HepG2 (cell line): Measurements from ENCODE around the gene RAB40C. TPM values are rescaled to one million over a fixed set of nuclear protein-coding genes. Genes with fewer than 3 reads are reported as not detected.
A peak's percentile ranks its signal among the peaks of the same experiment; 100 is the strongest.

Experiments used
- ATAC-seq: fragments of 200-7000 bp; cut with Tn5 transposase; 3 replicates; pipeline ENCODE4 v1.9.1; 2020; ENCODE audit warnings: mild to moderate bottlenecking, moderate library complexity
- BruUV-seq: library from RNA; stranded (reverse); fragments of 400-500 nt; replicated peaks from 2 replicates; lab custom pipeline; 2021; lab: Mats Ljungman, UMichigan
- CTCF ChIA-PET: fragments of 300-600 bp; formaldehyde crosslinking; extraction: SDS; loops from one replicate; lab custom pipeline; 2021; ENCODE audit warnings: low total read pairs, inconsistent platforms, low intra/inter-chr PET ratio; lab: Yijun Ruan, JAX
- POLR2A ChIA-PET: fragments of 350-600 bp; sonication (Branson Sonifier 250); formaldehyde crosslinking; loops from one replicate; lab custom pipeline; 2020; ENCODE audit warnings: antibody characterized with exemption, inconsistent platforms; lab: Yijun Ruan, JAX
- DNase-seq: peaks from one replicate; pipeline ENCODE4 v3.0.0-alpha.2; 2015; ENCODE audit warnings: low spot score
- FAIRE-seq: peaks from 3 replicates; lab custom pipeline; 2011; peaks lifted over from hg19 to GRCh38; lab: Jason Lieb, UNC
- H2AFZ ChIP-seq: one replicate; pipeline ENCODE4 v1.6.1; 2011; ENCODE audit warnings: low read length, inconsistent platforms
- H3K27ac ChIP-seq: fragments of 300-600 bp; 3 replicates; pipeline ENCODE4 v1.8.0; 2011; ENCODE audit warnings: mixed run types, mild to moderate bottlenecking, mixed read lengths, low read length, inconsistent platforms; ENCODE audit not compliant: insufficient read depth; ENCODE audit errors: extremely low read length
- H3K27me3 ChIP-seq, 2 experiments: fragments of 200-600 bp in 1 of 2; 2 replicates in 1 of 2; 3 replicates in 1 of 2; pipeline versions ENCODE4 v1.6.0 to v1.8.0; 2011; ENCODE audit warnings: low read length in 2 of 2, mild to moderate bottlenecking in 2 of 2, moderate library complexity in 2 of 2, inconsistent platforms in 1 of 2; ENCODE audit not compliant: insufficient read depth in 2 of 2, control insufficient read depth in 1 of 2
- H3K36me3 ChIP-seq, 2 experiments: fragments of 200-600 bp in 1 of 2; replicated peaks in 1 of 2; 2 replicates in 1 of 2; 3 replicates in 1 of 2; pipeline versions ENCODE4 v1.5.1 to v1.8.0; 2011; ENCODE audit warnings: low read length in 2 of 2, inconsistent platforms in 1 of 2; ENCODE audit not compliant: insufficient read depth in 2 of 2, control insufficient read depth in 1 of 2
- H3K4me1 ChIP-seq: 2 replicates; pipeline ENCODE4 v1.5.1; 2012; ENCODE audit warnings: low read length, inconsistent platforms; ENCODE audit not compliant: insufficient read depth
- H3K4me2 ChIP-seq: 2 replicates; pipeline ENCODE4 v1.6.0; 2011; ENCODE audit warnings: low read depth, low read length, inconsistent platforms
- H3K4me3 ChIP-seq, 3 experiments: fragments of 200-600 bp in 1 of 3; sonication (generic), shearing (Covaris generic) in 1 of 3; replicated peaks in 1 of 3; 2 replicates each; pipeline ENCODE4 v1.5.1; 2011 to 2016; ENCODE audit warnings: low read length in 3 of 3, inconsistent platforms in 2 of 3, low read depth in 2 of 3, mild to moderate bottlenecking in 2 of 3, control low read depth in 1 of 3, mixed read lengths in 1 of 3; ENCODE audit not compliant: insufficient read depth in 1 of 3
- H3K79me2 ChIP-seq: one replicate; pipeline ENCODE4 v1.6.1; 2011; ENCODE audit warnings: low read length, inconsistent platforms; ENCODE audit not compliant: insufficient read depth
- H3K9ac ChIP-seq: 2 replicates; pipeline ENCODE4 v1.6.0; 2011; ENCODE audit warnings: mild to moderate bottlenecking, low read depth, low read length, inconsistent platforms; ENCODE audit not compliant: insufficient read depth
- H3K9me3 ChIP-seq: 2 replicates; pipeline ENCODE4 v1.5.1; 2012; ENCODE audit warnings: mild to moderate bottlenecking, low read length
- H4K20me1 ChIP-seq: 2 replicates; pipeline ENCODE4 v1.6.0; 2011; ENCODE audit warnings: inconsistent platforms, mild to moderate bottlenecking, low read length, moderate library complexity; ENCODE audit not compliant: insufficient read depth
- ATF1 ChIP-seq: IDR thresholded peaks from 2 replicates; pipeline ENCODE4 v1.6.1; 2016; ENCODE audit warnings: mild to moderate bottlenecking, control low read depth
- GATAD2A ChIP-seq: IDR thresholded peaks from 2 replicates; pipeline ENCODE4 v1.6.1; 2016
- JUNB ChIP-seq: sonication (generic); formaldehyde crosslinking; IDR thresholded peaks from 2 replicates; pipeline ENCODE4 v1.8.0; 2022; ENCODE audit warnings: missing genetic modification reagents, mild to moderate bottlenecking, borderline replicate concordance
- KDM3A ChIP-seq: IDR thresholded peaks from 2 replicates; pipeline ENCODE4 v1.6.1; 2018; ENCODE audit warnings: low read depth, missing compliant biosample characterization
- NCOR1 ChIP-seq: fragments of 200-600 bp; sonication (generic); IDR thresholded peaks from 2 replicates; pipeline ENCODE4 v1.7.0; 2017; ENCODE audit warnings: antibody characterized with exemption, low read length, borderline replicate concordance
- PBX3 ChIP-seq: sonication (generic); formaldehyde crosslinking; IDR thresholded peaks from 2 replicates; pipeline ENCODE4 v1.8.1; 2023; ENCODE audit warnings: missing genetic modification reagents, inconsistent platforms, borderline replicate concordance
- SIN3B ChIP-seq: fragments of 150-350 bp; IDR thresholded peaks from 2 replicates; pipeline ENCODE4 v1.6.1; 2014; ENCODE audit warnings: low read length
- SRSF1 ChIP-seq: fragments of 200-400 bp; formaldehyde crosslinking; optimal IDR thresholded peaks from 2 replicates; pipeline ENCODE3; 2017; ENCODE audit warnings: mild to moderate bottlenecking, low read depth, low read length, moderate library complexity
- SSRP1 ChIP-seq: IDR thresholded peaks from 2 replicates; pipeline ENCODE4 v1.6.1; 2016; ENCODE audit warnings: control low read depth
- TFAP4 ChIP-seq: sonication (generic); IDR thresholded peaks from 2 replicates; pipeline ENCODE4 v1.6.1; 2016; ENCODE audit warnings: low read depth, borderline replicate concordance
- ZNF251 ChIP-seq: sonication (generic); formaldehyde crosslinking; IDR thresholded peaks from 2 replicates; pipeline ENCODE4 v1.9.0; 2021; ENCODE audit warnings: mild to moderate bottlenecking, missing genetic modification reagents
- ZNF30 ChIP-seq: sonication (generic); formaldehyde crosslinking; IDR thresholded peaks from 2 replicates; pipeline ENCODE4 v1.5.0; 2020; ENCODE audit warnings: mild to moderate bottlenecking, missing genetic modification reagents
- ZNF317 ChIP-seq: sonication (generic); formaldehyde crosslinking; IDR thresholded peaks from 2 replicates; pipeline ENCODE4 v1.5.0; 2020; ENCODE audit warnings: mild to moderate bottlenecking, missing genetic modification reagents
- ZNF33A ChIP-seq: sonication (generic); formaldehyde crosslinking; IDR thresholded peaks from 2 replicates; pipeline ENCODE4 v1.5.1; 2020; ENCODE audit warnings: missing genetic modification reagents, mild to moderate bottlenecking, moderate library complexity, borderline replicate concordance
- WGBS: methylation state at CpG from one replicate; pipeline ENCODE4 v1.1.6; 2017; ENCODE audit warnings: low lambda C conversion rate; 5-methylcytosine and 5-hydroxymethylcytosine counted together
- in situ Hi-C: cut with HindIII; loops from 2 replicates; pipeline ENCODE4 v1.10.0; 2017; ENCODE audit warnings: low pct_unique_long_range_greater_than_20kb; ENCODE audit not compliant: extremely low pct_ligation_motif_present
- intact Hi-C: fragments of 100-400 bp; cut with micrococcal nuclease; formaldehyde crosslinking; loops from one replicate; pipeline ENCODE4 v1.10.0; 2022; ENCODE audit not compliant: unreplicated experiment
- polyA plus RNA-seq, 8 experiments: library from polyadenylated mRNA; depleted of rRNA in 3 of 8; stranded (reverse) in 7 of 8; unstranded in 1 of 8; fragments of >200 nt; fragmentation: Illumina TruSeq in 4 of 8; extraction: Trizol in 4 of 8; gene quantifications; 2 replicates each; pipeline versions ENCODE4 v1.2.1 to v1.2.3, GENCODE V29; 2011 to 2016; ENCODE audit warnings: low read depth in 4 of 8, missing spikeins in 1 of 8, mixed read lengths in 1 of 8; ENCODE audit not compliant: insufficient read depth in 1 of 8
- total RNA-seq, 5 experiments: library from RNA; depleted of rRNA; stranded (reverse); fragments of >200 nt; fragmentation: Illumina TruSeq; extraction: Trizol; gene quantifications; 2 replicates each; pipeline ENCODE4 v1.2.3, GENCODE V29; 2016; ENCODE audit warnings: low read depth in 1 of 5
- TF ChIP-seq, protein P1 (sequence below), 2 experiments: sonication (generic) in 1 of 2; formaldehyde crosslinking in 1 of 2; IDR thresholded peaks; 2 replicates each; pipeline versions ENCODE4 v1.4.0 to v1.6.1; 2016 to 2020; ENCODE audit warnings: borderline replicate concordance in 1 of 2, low read depth in 1 of 2, mild to moderate bottlenecking in 1 of 2, missing genetic modification reagents in 1 of 2

Gene RAB40C
- total and polyA plus RNA-seq, 2 of the 13 experiments (the other 11 are each of a cell fraction or from before 2014, with no cell fraction given), result 7.7 to 11.5 TPM

- TF ChIP-seq JUNB (CRISPR knock-in tag), result 0 out of 2 replicates have a peak, but pooled peaks have one; percentile 17
Measured at GRCh38 chr16:630249-630814, 40.5 kb downstream of the RAB40C start (continued).

DNA sequence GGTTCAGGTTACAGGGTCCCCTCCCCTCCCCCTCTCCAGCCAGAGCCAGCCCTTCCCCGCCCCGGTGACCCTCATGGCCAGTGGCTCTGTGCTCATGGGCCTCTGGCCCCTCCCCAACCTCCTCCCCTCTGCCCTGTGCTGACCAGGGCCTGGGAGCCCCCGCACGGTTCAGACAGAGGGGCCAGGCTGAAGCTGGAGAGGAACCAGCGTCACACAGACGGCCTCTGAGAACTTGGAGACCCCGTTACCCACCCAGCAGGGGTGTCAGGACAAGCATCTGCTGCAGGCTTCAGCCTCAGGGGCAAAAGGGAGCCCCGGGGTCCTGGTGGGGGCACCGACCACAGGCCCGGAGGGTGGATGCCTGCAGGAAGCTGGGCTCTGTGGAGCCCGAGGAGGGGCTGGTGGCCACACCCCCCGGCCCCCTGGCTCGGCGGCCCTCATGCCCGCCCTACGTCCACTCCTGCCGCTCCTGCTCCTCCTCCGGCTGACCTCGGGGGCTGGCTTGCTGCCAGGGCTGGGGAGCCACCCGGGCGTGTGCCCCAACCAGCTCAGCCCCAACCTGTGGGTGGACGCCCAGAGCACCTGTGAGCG, 41.0 kb downstream of the RAB40C start, which contains the start of gene WFIKKN1:
Gene WFIKKN1, plus strand, starts transcription at position 171 of the 591 bp plus-strand sequence. Its CDS starts 269 bp downstream, at position 440.
- Histone ChIP-seq H3K9me3 (no peaks in the 10 kb centered on the region), H3K79me2 (peaks cover 6% of the 10 kb centered on the region), H3K36me3 (peaks cover 4% of the 10 kb centered on the region in 2 experiments; a peak in 2 of 5 replicates), H3K4me2 (peak within 1 kb of the TSS; percentile 95), H3K4me1 (peaks cover 31% of the 10 kb centered on the region), H3K27ac (peak within 1 kb of the TSS; percentile 71), H3K4me3 (peak within 1 kb of the TSS; percentile 58 to 74 (median 63)), H4K20me1 (no peaks in the 10 kb centered on the region), H3K27me3 (no peaks in the 10 kb centered on the region), H2AFZ (no peak within 1 kb of the TSS), H3K9ac (peak within 1 kb of the TSS; percentile 67)
- ChIA-PET CTCF (no interaction called here), POLR2A (interaction anchor here (1.0 to 1.5 kb wide), 2 partner anchors 17 to 43 kb away, joined by 3 to 5 read pairs; no protein-coding TSS in a partner anchor)
- in situ Hi-C loops (no loop called here), intact Hi-C loops (no loop called here)
- ATAC-seq (peak; percentile 74), DNase-seq (peak; percentile 59), FAIRE-seq (peak; percentile 72)
- no TSS peak for BruUV-seq
- WGBS, result 5% methylated on average over 5 of the region's 23 CpGs
- no peak; the same call in 1 of the 2 replicates for TF ChIP-seq ZNF317
- TF ChIP-seq SSRP1 (CRISPR knock-in tag), result no peak
- 0 out of 2 replicates have a peak, but pooled peaks have one; percentile 9 for TF ChIP-seq ZNF251
- TF ChIP-seq TFAP4, result no peak
- no peak for TF ChIP-seq ZNF33A (CRISPR knock-in tag)
- TF ChIP-seq ATF1, result no peak
- no peak for TF ChIP-seq SIN3B
- no peak for TF ChIP-seq NCOR1
- no peak for TF ChIP-seq PBX3
- TF ChIP-seq KDM3A, result no peak
- no peak for TF ChIP-seq ZNF30
- no peak for TF ChIP-seq SRSF1
- TF ChIP-seq, protein P1, sequence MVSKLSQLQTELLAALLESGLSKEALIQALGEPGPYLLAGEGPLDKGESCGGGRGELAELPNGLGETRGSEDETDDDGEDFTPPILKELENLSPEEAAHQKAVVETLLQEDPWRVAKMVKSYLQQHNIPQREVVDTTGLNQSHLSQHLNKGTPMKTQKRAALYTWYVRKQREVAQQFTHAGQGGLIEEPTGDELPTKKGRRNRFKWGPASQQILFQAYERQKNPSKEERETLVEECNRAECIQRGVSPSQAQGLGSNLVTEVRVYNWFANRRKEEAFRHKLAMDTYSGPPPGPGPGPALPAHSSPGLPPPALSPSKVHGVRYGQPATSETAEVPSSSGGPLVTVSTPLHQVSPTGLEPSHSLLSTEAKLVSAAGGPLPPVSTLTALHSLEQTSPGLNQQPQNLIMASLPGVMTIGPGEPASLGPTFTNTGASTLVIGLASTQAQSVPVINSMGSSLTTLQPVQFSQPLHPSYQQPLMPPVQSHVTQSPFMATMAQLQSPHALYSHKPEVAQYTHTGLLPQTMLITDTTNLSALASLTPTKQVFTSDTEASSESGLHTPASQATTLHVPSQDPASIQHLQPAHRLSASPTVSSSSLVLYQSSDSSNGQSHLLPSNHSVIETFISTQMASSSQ (IDR thresholded peaks at IDR 0.05; ENCODE audit: low read depth), result no peak
- TF ChIP-seq, protein P1 (CRISPR knock-in tag; IDR thresholded peaks at IDR 0.05; ENCODE audit: borderline replicate concordance), result 0 out of 2 replicates have a peak, but pooled peaks have one; percentile 13
- peak; percentile 5; the same call in 1 of the 2 replicates for TF ChIP-seq GATAD2A
